ENCODE data around the gene ANKRD2.
"Not testable (repeated sequence)": the region's sequence is repeated elsewhere in the genome, so short reads cannot be mapped to it uniquely, and the experiment has no call there.

The ANKRD2 gene, protein sequence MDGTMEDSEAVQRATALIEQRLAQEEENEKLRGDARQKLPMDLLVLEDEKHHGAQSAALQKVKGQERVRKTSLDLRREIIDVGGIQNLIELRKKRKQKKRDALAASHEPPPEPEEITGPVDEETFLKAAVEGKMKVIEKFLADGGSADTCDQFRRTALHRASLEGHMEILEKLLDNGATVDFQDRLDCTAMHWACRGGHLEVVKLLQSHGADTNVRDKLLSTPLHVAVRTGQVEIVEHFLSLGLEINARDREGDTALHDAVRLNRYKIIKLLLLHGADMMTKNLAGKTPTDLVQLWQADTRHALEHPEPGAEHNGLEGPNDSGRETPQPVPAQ
- total RNA-seq: 0 reads per million in 2 experiments

- peak; percentile 18 for DNase-seq (ENCODE audit: low read depth)
Measured at GRCh38 chr10:97572214-97572989, at the start of gene ANKRD2. Gene ANKRD2, plus strand, starts transcription at chr10:97572779. Its CDS starts 10 bp downstream, at chr10:97572789.

GRCh38 chr10:97522937-97523336, 49.6 kb upstream of the ANKRD2 start:
- DNase-seq (ENCODE audit: low read depth): no peak

DNA sequence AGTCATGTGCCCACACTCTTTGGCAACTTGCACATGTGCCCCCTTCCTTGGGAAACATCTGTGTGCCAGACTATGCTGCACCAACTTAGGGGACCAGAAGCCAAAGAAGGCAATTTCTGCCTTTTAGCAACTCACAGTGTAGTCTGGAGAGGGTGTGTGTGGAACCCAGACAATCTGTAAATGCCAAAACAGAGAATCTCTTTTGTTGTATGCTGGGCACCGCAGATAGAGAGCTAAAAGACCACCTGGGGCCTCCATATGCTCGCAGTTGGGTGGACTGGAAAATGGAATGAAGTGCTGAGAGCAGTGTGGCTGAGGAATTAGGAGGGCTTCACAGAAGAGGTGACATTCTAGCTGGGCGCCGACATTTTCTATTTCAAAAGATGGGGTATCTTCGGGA, 47.5 kb upstream of the ANKRD2 start:
- no peak for DNase-seq (ENCODE audit: low read depth)

DNA sequence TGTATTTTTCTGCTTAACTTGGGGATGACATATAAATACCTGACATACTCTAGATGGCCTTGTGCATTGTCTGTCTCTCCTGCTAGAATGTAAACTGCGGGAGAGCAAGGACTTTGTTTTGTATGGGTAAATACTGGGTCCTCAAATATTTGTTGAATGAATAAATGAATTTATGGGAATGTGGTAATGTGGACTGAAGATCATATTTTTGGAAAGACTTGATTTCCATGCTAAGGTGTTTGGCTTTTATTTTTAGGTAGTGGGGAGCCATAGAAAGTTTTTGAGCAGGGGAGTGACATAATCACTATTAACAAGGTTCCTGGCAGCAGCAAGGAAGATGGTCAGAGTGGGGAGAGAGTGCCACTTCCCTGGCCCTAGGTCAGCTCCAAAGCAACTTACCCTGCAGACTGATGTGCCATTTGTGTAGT, 46.9 kb upstream of the ANKRD2 start:
- no peak for DNase-seq (ENCODE audit: low read depth)

- not testable (repeated sequence) for DNase-seq (ENCODE audit: low read depth)
Measured at GRCh38 chr10:97528876-97529275, 43.7 kb upstream of the ANKRD2 start.

DNA sequence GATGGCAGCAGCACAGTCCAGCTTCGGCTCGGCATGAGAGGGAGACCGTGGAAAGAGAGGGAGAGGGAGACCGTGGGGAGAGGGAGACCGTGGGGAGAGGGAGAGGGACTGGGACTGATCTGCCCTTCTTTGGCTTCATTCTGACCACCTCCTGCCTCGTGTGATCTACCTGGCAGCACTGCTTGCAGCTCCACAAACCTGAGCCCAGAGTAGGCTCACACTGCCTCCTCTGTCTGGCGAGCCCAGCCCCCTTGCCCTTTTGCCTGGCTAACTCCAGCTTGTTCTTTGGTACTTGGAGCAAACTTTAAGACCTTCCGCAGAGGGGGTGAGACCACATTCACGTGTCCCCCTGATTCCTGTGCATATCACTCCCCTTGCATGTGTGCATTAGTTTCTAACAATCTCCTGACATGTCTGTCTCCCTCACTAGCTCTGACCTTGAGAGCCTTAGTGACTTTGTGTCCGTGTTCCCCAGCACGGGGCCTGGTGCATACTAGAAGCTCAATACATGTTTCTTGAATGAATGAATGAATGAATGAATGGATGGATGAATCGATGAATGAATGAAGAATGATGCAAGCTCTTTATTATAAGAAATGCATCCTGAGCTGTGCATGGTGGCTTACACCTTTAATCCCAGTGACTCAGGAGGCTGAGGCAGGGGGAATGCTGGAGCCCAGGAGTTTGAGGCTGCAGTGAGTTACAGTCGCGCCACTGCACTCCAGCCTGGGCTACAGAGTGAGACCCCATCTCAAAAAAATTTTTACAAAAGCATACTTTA, 42.7 kb upstream of the ANKRD2 start:
- DNase-seq (ENCODE audit: low read depth): no peak

DNA sequence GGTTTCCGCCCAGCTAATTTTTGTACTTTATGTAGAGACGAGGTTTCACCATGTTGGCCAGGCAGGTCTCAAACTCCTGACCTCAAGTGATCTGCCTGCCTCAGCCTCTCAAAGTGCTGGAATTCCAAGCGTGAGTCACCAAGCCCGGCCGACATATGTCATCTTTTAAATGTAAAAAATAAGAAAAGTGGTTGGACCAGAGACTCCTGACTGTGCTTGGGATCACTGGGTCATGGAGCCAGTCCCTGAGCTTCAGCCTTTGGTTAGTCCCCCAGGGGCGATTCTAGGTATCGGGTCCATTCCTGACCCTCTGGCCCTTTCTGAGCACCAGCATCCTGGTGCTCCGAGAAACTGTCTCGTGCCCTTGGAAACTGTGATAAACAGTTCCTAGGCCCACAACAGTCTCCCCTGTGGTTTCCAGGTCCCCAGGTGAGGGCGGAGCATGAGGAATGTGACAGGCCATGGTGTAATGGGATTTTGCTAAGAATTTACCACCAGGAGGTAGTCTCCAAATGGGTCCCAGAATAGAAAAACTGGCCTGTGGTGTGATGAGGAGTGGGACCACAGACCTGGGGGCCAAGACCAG, 41.1 kb upstream of the ANKRD2 start:
- no peak for DNase-seq (ENCODE audit: low read depth)

GRCh38 chr10:97532935-97533671, 39.5 kb upstream of the ANKRD2 start:
- no peak for DNase-seq (ENCODE audit: low read depth)

- DNase-seq (ENCODE audit: low read depth): no peak
Measured at GRCh38 chr10:97533888-97534287, 38.7 kb upstream of the ANKRD2 start.

DNA sequence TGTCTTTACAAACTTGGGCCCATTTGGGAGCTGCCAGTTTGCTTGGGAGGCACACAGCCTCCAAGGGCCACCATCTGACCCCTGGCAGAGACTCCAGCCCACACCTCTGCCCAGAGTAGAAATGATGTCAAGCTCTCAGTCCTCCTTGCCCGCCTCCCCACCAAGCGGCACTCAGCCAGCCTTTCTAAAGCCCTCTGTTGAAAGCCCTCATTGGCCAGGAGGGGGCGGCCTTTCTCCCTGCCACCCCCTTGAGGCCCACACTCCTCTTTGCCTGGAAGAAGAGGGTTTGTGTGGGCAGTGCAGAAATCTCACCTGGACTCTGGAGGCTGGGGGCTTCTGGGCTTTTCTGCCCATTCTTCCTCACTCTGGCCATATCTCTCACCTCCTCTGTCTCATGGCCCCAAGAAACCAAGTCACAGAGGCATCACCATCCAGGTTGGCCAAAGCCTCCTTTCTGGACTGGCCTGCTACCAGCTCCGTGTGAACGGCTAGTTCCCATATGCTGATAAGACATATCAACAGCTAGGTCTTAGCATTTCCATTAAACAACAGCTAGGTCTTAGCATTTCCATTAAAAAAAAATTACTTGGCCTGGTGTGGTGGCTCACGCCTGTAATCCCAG, 37.7 kb upstream of the ANKRD2 start:
- no peak for DNase-seq (ENCODE audit: low read depth)

DNA sequence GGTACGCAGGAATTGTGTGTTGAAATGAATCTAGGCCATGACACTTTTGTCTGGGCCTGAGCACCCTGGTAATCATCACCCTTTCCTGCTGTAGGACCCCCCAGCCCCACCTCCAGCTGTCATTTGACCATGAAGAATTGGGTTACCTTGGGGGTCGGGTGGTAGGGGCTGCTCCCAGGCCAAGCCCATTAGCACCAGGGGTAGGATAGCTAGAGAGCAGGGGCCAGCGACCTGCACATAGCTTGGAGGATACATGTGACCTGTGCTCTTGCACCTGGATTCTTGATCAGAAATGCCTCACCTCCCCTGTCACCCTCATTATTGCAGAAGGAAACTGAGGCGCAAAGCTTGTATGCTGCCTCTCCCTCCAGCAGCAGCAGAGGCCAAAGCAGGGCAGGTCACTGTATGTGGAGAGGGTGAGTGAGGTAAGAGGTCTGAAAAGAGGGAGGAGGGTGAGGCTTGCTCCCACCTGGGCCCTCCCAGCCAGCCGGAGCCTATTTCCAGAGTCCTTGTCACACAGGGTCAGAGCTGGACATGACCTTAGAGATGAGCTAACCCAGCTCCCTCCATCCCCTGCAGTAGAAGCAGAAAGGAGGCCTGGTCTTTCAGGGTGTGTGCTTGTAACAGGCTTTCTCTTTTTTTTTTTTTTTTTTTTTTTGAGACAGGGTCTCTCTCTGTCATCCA, 35.3 kb upstream of the ANKRD2 start:
- no peak for DNase-seq (ENCODE audit: low read depth)

- no peak for DNase-seq (ENCODE audit: low read depth)
Measured at GRCh38 chr10:97538411-97538810, 34.2 kb upstream of the ANKRD2 start.

DNA sequence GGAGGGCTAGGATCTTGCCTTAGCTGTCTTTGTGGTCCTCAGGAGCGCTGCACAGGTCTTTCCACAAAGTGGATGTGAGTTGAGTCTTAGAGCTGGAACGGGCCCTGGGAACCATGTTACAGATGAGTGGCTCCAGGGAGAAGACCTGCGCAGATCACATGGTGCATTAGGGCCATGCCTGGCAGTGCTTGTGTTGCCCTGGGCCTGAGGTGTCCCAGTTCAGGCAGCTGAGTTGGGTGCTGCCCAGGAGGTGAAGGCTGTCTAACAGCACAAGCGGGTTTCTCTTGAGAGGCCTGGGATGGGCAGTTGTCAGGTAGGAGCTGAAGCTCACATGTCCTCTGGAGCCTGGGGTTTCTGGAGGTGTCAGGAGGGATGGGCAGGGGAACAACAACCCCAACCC, 33.7 kb upstream of the ANKRD2 start:
- DNase-seq (ENCODE audit: low read depth): no peak

DNA sequence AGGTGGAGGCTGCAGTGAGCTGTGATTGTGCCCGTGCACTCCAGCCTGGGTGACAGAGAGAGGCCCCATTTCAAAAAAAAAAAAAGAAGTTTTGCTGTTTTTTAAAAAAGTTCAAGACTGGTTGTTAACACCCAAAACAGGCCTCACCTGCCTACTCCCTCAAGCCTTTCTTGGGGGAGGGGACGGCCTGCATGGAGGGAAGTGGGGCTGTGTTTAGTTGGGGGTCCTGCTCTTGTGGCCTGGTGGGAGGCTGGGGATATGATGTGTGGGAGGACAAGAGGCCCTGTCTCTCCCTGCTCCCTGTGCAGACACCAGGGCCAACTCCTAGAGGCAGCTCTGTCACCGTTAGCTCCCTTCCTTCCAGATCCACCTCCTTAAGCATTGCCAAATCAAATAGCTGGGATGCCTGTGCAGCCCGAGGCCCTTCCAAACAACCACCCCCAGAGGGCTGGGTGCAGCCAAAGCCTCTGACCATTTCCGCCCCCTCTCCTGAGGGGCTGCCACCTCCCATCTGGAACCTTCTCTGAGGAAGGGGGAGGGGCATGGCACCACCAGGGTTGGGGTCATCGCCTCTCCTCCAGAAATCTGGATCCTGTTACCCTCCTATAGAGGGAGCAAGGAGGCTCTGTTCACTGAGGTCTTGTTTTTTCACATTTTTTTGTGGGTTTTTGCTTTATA, 32.9 kb upstream of the ANKRD2 start:
- DNase-seq (ENCODE audit: low read depth): no peak

DNA sequence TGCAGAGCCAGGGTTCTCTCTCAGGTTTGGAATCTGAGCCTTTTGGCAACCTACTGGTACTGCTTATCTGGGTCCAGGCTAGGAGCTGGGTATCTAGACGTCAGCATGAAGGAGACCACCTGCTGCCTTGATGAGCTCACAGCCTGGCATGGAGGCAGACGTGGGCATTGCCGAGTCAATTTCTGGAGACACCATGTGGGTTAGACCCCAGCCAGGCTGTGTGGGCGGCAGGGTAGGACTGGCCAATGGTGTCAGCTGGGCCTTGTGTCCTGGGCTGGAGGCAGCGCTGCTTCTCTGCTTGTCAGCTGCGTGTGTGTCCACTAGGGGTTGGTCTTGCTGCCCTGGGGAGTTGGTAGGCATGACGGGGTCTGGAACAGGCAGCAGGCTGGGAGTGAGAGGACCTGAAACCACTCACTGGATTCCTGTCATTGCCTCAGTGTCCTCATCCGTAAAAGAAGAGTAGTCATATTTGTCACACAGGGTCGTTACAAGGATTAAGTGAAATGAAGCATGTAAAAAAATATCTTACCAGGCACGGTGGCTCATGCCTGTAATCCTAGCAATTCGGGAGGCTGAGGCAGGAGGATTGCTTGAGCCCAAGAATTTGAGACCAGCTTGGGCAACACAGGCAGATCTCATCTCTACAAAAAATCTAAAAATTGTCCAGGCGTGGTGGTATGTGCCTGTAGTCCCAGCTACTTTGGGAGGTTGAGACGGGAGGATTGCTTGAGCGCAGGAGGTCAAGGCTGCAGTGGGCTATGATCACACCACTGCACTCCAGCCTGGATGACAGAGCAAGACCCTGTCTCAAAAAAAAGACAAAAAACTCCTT, 31.7 kb upstream of the ANKRD2 start:
- DNase-seq (ENCODE audit: low read depth): no peak

GRCh38 chr10:97542169-97543024, 30.2 kb upstream of the ANKRD2 start:
- DNase-seq (ENCODE audit: low read depth): no peak

- no peak for DNase-seq (ENCODE audit: low read depth)
Measured at GRCh38 chr10:97543025-97543546, 29.5 kb upstream of the ANKRD2 start.
